ENCODE measurements around the gene UBXN4. TPM values are rescaled to one million over a fixed set of nuclear protein-coding genes. Genes with fewer than 3 reads are reported as not detected.

The UBXN4 gene
- total and polyA plus RNA-seq, 2 experiments from 2014 or later = 69.7 to 179 TPM

GRCh38 chr2:135740206-135740605 is 1.4 kb upstream of the UBXN4 start:
- no peaks in the 10 kb centered on the region for H3K9me2 ChIP-seq (ENCODE audit: insufficient read depth)
- H3K79me2 ChIP-seq (ENCODE audit: insufficient read depth) = peaks cover 34% of the 10 kb centered on the region
- H3K9me3 ChIP-seq (ENCODE audit: low read depth) = no peaks in the 10 kb centered on the region
- H3K4me1 ChIP-seq (ENCODE audit: insufficient read depth) = peaks cover 20% of the 10 kb centered on the region
- H4K20me1 ChIP-seq (ENCODE audit: insufficient read depth) = 0 out of 2 replicates have a peak, but pooled peaks cover 6% of the 10 kb centered on the region
- peak overlapping the region; percentile 95 for H2AFZ ChIP-seq
- H3K27ac ChIP-seq = no peak overlapping the region
- H3F3A ChIP-seq (ENCODE audit: insufficient read depth) = peaks cover 16% of the 10 kb centered on the region
- no peaks in the 10 kb centered on the region for H3K27me3 ChIP-seq (replicated peaks; ENCODE audit: insufficient read depth)
- no peak for TF ChIP-seq EZH2phosphoT487 (IDR thresholded peaks at IDR 0.05; ENCODE audit: insufficient read depth, low read depth)
- no peak for TF ChIP-seq EZH2 (IDR thresholded peaks at IDR 0.05; ENCODE audit: insufficient read depth, poor library complexity, severe bottlenecking)
- in situ Hi-C loops (cut with MboI) = no loop called here
- WGBS, 2 experiments (ENCODE audit: low coverage in 1 of 2, low lambda C conversion rate in 2 of 2, missing lambda C conversion rate in 2 of 2) = 91 to 97% methylated on average over 3 of the region's 3 CpGs
- H3K4me3 ChIP-seq = no peak overlapping the region
- H3K36me3 ChIP-seq (ENCODE audit: low read depth) = no peaks in the 10 kb centered on the region
- no peak overlapping the region for H3K9ac ChIP-seq
- H3K4me2 ChIP-seq (ENCODE audit: unreplicated experiment) = no peak overlapping the region
- DNase-seq = no peak

- Histone ChIP-seq H3K4me1 (ENCODE audit: insufficient read depth) (peaks cover 28% of the 10 kb centered on the region), H3K4me3 (no peak overlapping the region), H3K4me2 (ENCODE audit: unreplicated experiment) (no peak overlapping the region), H3K36me3 (ENCODE audit: low read depth) (no peaks in the 10 kb centered on the region), H3K9me2 (ENCODE audit: insufficient read depth) (no peaks in the 10 kb centered on the region), H3K9me3 (ENCODE audit: low read depth) (no peaks in the 10 kb centered on the region), H3K9ac (no peak overlapping the region), H3K79me2 (ENCODE audit: insufficient read depth) (peaks cover 41% of the 10 kb centered on the region), H3F3A (ENCODE audit: insufficient read depth) (peaks cover 24% of the 10 kb centered on the region), H3K27me3 (replicated peaks; ENCODE audit: insufficient read depth) (no peaks in the 10 kb centered on the region), H4K20me1 (ENCODE audit: insufficient read depth) (peaks cover 10% of the 10 kb centered on the region; the same call in 1 of the 2 replicates), H3K27ac (no peak overlapping the region), H2AFZ (peak overlapping the region; percentile 95)
- in situ Hi-C loops (cut with MboI) = no loop called here
- no peak for TF ChIP-seq EZH2 (IDR thresholded peaks at IDR 0.05; ENCODE audit: insufficient read depth, poor library complexity, severe bottlenecking)
- no peak for TF ChIP-seq EZH2phosphoT487 (IDR thresholded peaks at IDR 0.05; ENCODE audit: insufficient read depth, low read depth)
- DNase-seq = no peak
- WGBS, 2 experiments (ENCODE audit: low coverage in 1 of 2, low lambda C conversion rate in 2 of 2, missing lambda C conversion rate in 2 of 2) = 77 to 80% methylated on average over 11 of the region's 11 CpGs
Observed at GRCh38 chr2:135741043-135741394, 636 bp upstream of the UBXN4 start.

- peak; percentile 81 for DNase-seq
- Histone ChIP-seq H3K9me3 (ENCODE audit: low read depth) (no peaks in the 10 kb centered on the region), H3K27ac (peak overlapping the region; percentile 90), H3K9ac (peak overlapping the region; percentile 98), H3K4me2 (ENCODE audit: unreplicated experiment) (peak overlapping the region; percentile 97), H3K4me3 (peak overlapping the region; percentile 92), H3K9me2 (ENCODE audit: insufficient read depth) (no peaks in the 10 kb centered on the region), H3K4me1 (ENCODE audit: insufficient read depth) (peaks cover 33% of the 10 kb centered on the region), H2AFZ (peak overlapping the region; percentile 61), H3K36me3 (ENCODE audit: low read depth) (no peaks in the 10 kb centered on the region; the same call in 1 of the 2 replicates), H3K27me3 (replicated peaks; ENCODE audit: insufficient read depth) (no peaks in the 10 kb centered on the region), H3K79me2 (ENCODE audit: insufficient read depth) (peaks cover 54% of the 10 kb centered on the region), H3F3A (ENCODE audit: insufficient read depth) (peaks cover 32% of the 10 kb centered on the region), H4K20me1 (ENCODE audit: insufficient read depth) (peaks cover 13% of the 10 kb centered on the region; the same call in 1 of the 2 replicates)
- TF ChIP-seq EZH2phosphoT487 (IDR thresholded peaks at IDR 0.05; ENCODE audit: insufficient read depth, low read depth) = no peak
- no peak for TF ChIP-seq EZH2 (IDR thresholded peaks at IDR 0.05; ENCODE audit: insufficient read depth, poor library complexity, severe bottlenecking)
- in situ Hi-C loops (cut with MboI) = no loop called here
- 0 to 2% methylated on average over 34 of the region's 34 CpGs for WGBS, 2 experiments (ENCODE audit: low coverage in 1 of 2, low lambda C conversion rate in 2 of 2, missing lambda C conversion rate in 2 of 2)
Observed at GRCh38 chr2:135742325-135742757, 686 bp downstream of the UBXN4 start.

GRCh38 chr2:135743860-135744259 is 2.2 kb downstream of the UBXN4 start:
- Histone ChIP-seq H3K4me1 (ENCODE audit: insufficient read depth) (peaks cover 33% of the 10 kb centered on the region), H3F3A (ENCODE audit: insufficient read depth) (peaks cover 32% of the 10 kb centered on the region), H3K9me3 (ENCODE audit: low read depth) (no peaks in the 10 kb centered on the region), H3K27ac (peak overlapping the region; percentile 90; the same call in 1 of the 2 replicates), H3K9ac (peak overlapping the region; percentile 98), H3K27me3 (replicated peaks; ENCODE audit: insufficient read depth) (no peaks in the 10 kb centered on the region), H3K4me2 (ENCODE audit: unreplicated experiment) (peak overlapping the region; percentile 97), H3K4me3 (peak overlapping the region; percentile 92), H3K79me2 (ENCODE audit: insufficient read depth) (peaks cover 70% of the 10 kb centered on the region), H2AFZ (no peak overlapping the region), H3K36me3 (ENCODE audit: low read depth) (peaks cover 1% of the 10 kb centered on the region), H4K20me1 (ENCODE audit: insufficient read depth) (peaks cover 13% of the 10 kb centered on the region; the same call in 1 of the 2 replicates), H3K9me2 (ENCODE audit: insufficient read depth) (no peaks in the 10 kb centered on the region)
- TF ChIP-seq EZH2 (IDR thresholded peaks at IDR 0.05; ENCODE audit: insufficient read depth, poor library complexity, severe bottlenecking) (no peak), EZH2phosphoT487 (IDR thresholded peaks at IDR 0.05; ENCODE audit: insufficient read depth, low read depth) (no peak)
- 100% methylated on average over 1 of the region's 1 CpG for WGBS, 2 experiments (ENCODE audit: low coverage in 1 of 2, low lambda C conversion rate in 2 of 2, missing lambda C conversion rate in 2 of 2)
- peak; percentile 14 for DNase-seq
- in situ Hi-C loops (cut with MboI) = no loop called here

All from GM23248 (cell line).